ENCODE measurements around the gene PTGS2.

The PTGS2 gene

GRCh38 chr1:186680245-186681061 is at the start of gene PTGS2:
Gene PTGS2, minus strand, starts transcription at chr1:186680423. Its CDS starts 133 bp downstream, at chr1:186680290.
- peak; percentile 6 to 25 for DNase-seq (ENCODE audit: low read depth in 2 of 2)

GRCh38 chr1:186722711-186723309 is 42.6 kb upstream of the PTGS2 start:
- DNase-seq (ENCODE audit: low read depth in 2 of 2), result no peak

GRCh38 chr1:186717286-186717685 is 37.1 kb upstream of the PTGS2 start:
- no peak for DNase-seq (ENCODE audit: low read depth in 2 of 2)

GRCh38 chr1:186715887-186716809 is 35.9 kb upstream of the PTGS2 start:
- no peak for DNase-seq (ENCODE audit: low read depth in 2 of 2)

GRCh38 chr1:186710696-186711095 is 30.5 kb upstream of the PTGS2 start:
- DNase-seq (ENCODE audit: low read depth in 2 of 2), result no peak

- no peak for DNase-seq (ENCODE audit: low read depth in 2 of 2)
Observed at GRCh38 chr1:186708694-186709097, 28.5 kb upstream of the PTGS2 start.

GRCh38 chr1:186703209-186703766 is 23.1 kb upstream of the PTGS2 start:
- no peak for DNase-seq (ENCODE audit: low read depth in 2 of 2)

GRCh38 chr1:186700722-186701121 is 20.5 kb upstream of the PTGS2 start:
- no peak for DNase-seq (ENCODE audit: low read depth in 2 of 2)

GRCh38 chr1:186699519-186699918 is 19.3 kb upstream of the PTGS2 start:
- DNase-seq (ENCODE audit: low read depth in 2 of 2), result no peak

GRCh38 chr1:186689907-186690306 is 9.7 kb upstream of the PTGS2 start:
- DNase-seq (ENCODE audit: low read depth in 2 of 2), result no peak

GRCh38 chr1:186689376-186689775 is 9.2 kb upstream of the PTGS2 start:
- DNase-seq (ENCODE audit: low read depth in 2 of 2), result no peak

GRCh38 chr1:186683652-186684410 is 3.6 kb upstream of the PTGS2 start:
- no peak for DNase-seq (ENCODE audit: low read depth in 2 of 2)

- no peak for DNase-seq (ENCODE audit: low read depth in 2 of 2)
Observed at GRCh38 chr1:186682736-186683135, 2.5 kb upstream of the PTGS2 start.

GRCh38 chr1:186681801-186682200 is 1.6 kb upstream of the PTGS2 start:
- no peak for DNase-seq (ENCODE audit: low read depth in 2 of 2)

GRCh38 chr1:186681121-186681520 is 898 bp upstream of the PTGS2 start:
- DNase-seq (ENCODE audit: low read depth in 2 of 2), result no peak

- no peak for DNase-seq (ENCODE audit: low read depth in 2 of 2)
Observed at GRCh38 chr1:186679924-186680244, 339 bp downstream of the PTGS2 start.

GRCh38 chr1:186678155-186678554 is 2.1 kb downstream of the PTGS2 start:
- DNase-seq (ENCODE audit: low read depth in 2 of 2), result no peak

- DNase-seq (ENCODE audit: low read depth in 2 of 2), result no peak
Observed at GRCh38 chr1:186672596-186672995, 7.6 kb downstream of the PTGS2 start.

- DNase-seq (ENCODE audit: low read depth in 2 of 2), result no peak
Observed at GRCh38 chr1:186672131-186672530, 8.1 kb downstream of the PTGS2 start.

- DNase-seq (ENCODE audit: low read depth in 2 of 2), result no peak
Observed at GRCh38 chr1:186671136-186671825, 8.9 kb downstream of the PTGS2 start.

Measured in activated CD4-positive, alpha-beta T cell treated with anti-CD3 and anti-CD28 coated beads for 24 hours (primary cell).